KBM-7 (cell line): ENCODE data around the gene NAP1L4.
A peak's percentile ranks its signal among the peaks of the same experiment; 100 is the strongest.

Source experiments
- DNase-seq: peaks from one replicate; pipeline ENCODE4 v3.0.0-alpha.2; 2015
- in situ Hi-C: fragments of 300-500 bp; cut with MboI; formaldehyde crosslinking; loops from 2 replicates; pipeline ENCODE4 v1.14.3; 2020; ENCODE audit warnings: low sequenced_read_pairs, low pct_unique_long_range_greater_than_20kb, mixed read lengths

NAP1L4 gene

GRCh38 chr11:2901196-2901796 lies 90.8 kb downstream of the NAP1L4 start:
- in situ Hi-C loops: no loop called here
- no peak for DNase-seq

- in situ Hi-C loops: loop anchor here (10.0 kb wide), 2 partner anchors 364 to 464 kb away; no protein-coding TSS in a partner anchor
- DNase-seq: peak; percentile 57
Measured at GRCh38 chr11:2899080-2899783, 92.9 kb downstream of the NAP1L4 start.

- in situ Hi-C loops: loop anchor here (10.0 kb wide), 2 partner anchors 364 to 464 kb away; no protein-coding TSS in a partner anchor
- DNase-seq: peak; percentile 75
Measured at GRCh38 chr11:2898366-2899079, 93.6 kb downstream of the NAP1L4 start.

GRCh38 chr11:2897048-2897447 lies 95.1 kb downstream of the NAP1L4 start:
- DNase-seq: no peak
- in situ Hi-C loops: loop anchor here (10.0 kb wide), 2 partner anchors 362 to 462 kb away; no protein-coding TSS in a partner anchor

GRCh38 chr11:2896047-2896446 lies 96.1 kb downstream of the NAP1L4 start:
- DNase-seq: no peak
- in situ Hi-C loops: loop anchor here (10.0 kb wide), 2 partner anchors 361 to 461 kb away; no protein-coding TSS in a partner anchor
